Measurements from ENCODE around the gene SHH. TPM values are rescaled to one million over a fixed set of nuclear protein-coding genes. Genes with fewer than 3 reads are reported as not detected.

Gene SHH
- polyA plus RNA-seq, 4 donors: 0.22 to 4.9 (median 3.3) TPM

DNA sequence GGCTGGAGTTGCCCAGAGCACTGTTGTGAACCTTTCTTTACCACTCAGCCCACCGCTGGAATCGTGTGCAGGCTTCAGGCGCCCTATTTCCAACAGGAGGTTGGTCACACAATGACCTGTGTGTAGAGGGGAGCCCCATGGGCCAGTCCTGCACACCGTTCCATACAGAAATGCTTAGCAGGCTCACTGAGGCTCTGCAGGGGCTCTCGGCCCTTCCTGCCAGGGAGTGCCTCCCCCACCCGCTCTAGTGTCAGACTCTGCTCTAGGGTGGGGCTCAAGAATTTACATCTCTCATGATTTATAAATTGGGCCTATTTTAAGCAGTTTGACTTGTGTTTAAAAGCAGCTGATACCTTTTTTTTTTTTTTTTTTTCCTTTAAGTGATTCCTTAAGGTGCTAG is 42.0 kb downstream of the SHH start:
- DNase-seq (ENCODE audit: low read depth in 4 of 4, low spot score in 3 of 4): no peak

DNA sequence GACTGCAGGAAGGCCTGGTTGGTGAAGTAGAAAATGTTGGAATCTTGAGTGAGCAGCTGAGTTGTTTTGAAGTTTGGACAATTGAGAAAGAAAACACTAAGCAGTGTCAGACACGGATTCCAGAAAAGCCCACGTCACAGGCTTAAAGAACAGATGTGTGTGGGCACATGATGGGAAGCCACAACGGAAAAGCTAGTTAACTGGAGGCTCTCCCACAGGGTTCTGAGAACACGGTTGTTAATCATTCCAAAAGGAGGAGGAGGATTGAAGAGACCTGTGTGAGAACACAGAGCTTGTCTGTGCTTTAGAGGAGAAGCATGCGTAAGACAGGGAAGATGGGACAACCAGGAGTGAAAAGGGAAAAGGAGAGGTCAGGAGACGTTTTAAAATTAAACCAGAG is 42.6 kb downstream of the SHH start:
- no peak for DNase-seq (ENCODE audit: low read depth in 4 of 4, low spot score in 3 of 4)

DNA sequence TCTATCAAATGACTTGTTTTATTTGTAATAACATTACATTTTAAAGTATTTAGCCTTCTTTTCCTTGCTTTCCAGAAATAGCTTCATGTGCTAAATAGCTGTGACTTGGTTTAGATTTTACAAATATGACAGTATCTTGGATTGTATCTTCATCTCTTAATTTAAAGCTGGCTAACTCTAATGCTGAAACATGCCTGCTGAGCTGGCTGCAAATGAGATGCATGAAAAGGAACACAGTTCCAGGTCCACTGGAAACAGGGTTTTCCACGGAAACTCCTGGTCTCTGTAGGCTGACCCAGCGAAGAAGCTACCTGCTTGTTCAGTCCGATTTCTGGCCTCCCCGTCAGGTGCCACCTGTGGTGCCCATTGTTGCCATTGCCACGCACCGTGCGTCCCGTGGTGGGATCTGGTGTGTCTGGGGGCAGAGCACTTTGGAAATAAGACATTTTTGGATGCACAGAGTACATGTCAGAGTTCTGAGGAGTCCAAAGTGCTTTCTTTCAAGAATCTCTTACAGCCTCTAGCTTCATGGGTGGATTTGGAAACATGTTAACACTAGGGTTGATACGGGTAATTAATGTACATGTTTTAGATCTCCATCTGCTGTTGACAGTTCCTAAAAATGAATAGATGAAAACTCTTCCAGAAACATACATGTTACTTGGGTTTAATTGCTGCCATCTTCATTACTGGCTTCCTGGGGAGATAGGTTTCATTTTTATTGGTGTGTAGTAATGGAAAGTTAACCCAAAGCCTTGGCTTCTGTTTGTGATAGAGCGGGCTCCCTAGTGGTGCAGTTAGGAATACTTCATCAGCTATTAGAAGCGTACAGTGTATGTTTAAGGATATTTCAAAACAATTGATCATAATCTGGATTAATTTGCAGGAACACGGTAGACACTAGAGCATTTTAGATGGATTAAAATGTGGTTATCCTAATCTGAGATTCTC is 45.0 kb downstream of the SHH start:
- no peak for DNase-seq (ENCODE audit: low read depth in 4 of 4, low spot score in 3 of 4)

GRCh38 chr7:155766386-155766785 is 45.9 kb downstream of the SHH start:
- DNase-seq (ENCODE audit: low read depth in 4 of 4, low spot score in 3 of 4): no peak

DNA sequence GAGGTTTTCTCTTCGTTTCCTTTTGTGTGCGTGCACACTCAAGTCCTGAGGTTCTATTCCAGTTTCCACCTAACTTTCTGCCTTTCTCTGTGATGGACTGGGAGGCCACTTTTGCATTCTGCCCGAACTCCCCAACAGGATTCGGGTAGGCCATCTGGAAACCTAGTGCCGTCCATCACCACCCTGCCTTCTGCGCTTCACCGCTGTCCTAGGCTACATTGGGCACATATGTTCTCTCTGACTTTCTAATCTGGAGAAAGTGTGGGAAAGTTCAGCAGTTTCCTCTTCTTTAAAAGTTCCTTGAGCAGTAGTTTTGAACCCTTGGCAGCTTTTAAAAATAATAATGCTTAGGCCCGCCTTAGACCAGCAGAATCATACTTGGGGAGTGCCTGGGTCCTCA is 46.8 kb downstream of the SHH start:
- no peak for DNase-seq (ENCODE audit: low read depth in 4 of 4, low spot score in 3 of 4)

DNA sequence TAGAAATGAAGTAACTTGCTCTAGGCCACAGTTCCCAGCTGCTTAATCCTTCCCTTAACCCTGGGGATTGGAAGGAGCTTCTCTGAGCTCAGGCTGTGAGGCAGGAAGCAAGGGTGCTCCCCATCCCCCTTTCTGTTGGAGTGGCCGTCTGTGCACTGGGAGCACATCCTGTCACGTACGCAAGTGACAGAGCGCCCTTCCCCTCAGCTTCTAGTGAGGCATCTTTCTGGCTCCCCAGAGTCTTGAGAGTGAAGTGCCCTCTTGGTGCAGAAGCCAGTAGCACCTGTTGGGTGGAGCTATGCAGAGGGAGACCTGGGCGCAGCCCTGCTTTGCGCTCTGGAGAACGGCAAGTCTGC is 47.8 kb downstream of the SHH start:
- DNase-seq (ENCODE audit: low read depth in 4 of 4, low spot score in 3 of 4): no peak

DNA sequence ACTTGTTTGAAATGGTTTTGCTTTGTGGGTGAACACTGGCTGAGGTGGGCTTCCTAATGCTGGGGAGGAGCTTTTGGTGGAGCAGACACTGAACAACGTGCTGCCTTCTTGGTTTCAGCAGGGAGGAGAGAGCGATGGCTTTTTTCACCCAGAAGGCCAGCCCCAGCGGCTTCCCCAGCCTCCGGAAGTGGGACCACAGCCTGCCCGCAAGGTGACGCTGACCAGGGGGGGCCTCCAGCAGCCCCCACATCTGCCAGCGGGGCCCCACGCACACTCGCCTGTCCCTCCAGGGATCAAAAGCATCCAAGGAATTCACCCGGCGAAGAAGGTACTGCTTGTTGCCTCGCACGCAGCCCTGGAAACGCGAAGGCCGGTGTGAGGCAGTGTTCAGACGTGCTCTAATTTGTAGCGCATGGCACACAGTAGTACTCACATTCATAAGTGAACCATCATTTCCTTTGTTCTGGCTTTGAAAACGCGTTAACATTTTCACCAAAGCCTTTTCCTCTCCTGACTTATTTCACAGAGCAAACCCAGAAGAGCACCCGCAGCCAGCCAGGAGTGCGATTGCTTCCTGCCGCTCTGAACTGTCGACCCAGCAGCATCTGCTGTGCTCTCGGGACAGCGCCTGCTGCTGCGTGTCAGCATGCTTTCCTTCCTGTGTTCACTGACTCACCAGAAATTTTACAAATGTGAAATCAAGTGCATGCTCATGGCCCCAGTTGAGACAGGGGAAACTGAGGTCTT is 48.4 kb downstream of the SHH start:
- no peak for DNase-seq (ENCODE audit: low read depth in 4 of 4, low spot score in 3 of 4)

- no peak for DNase-seq (ENCODE audit: low read depth in 4 of 4, low spot score in 3 of 4)
Measured at GRCh38 chr7:155763122-155763521, 49.1 kb downstream of the SHH start.

GRCh38 chr7:155762655-155763054 is 49.6 kb downstream of the SHH start:
- no peak for DNase-seq (ENCODE audit: low read depth in 4 of 4, low spot score in 3 of 4)

DNA sequence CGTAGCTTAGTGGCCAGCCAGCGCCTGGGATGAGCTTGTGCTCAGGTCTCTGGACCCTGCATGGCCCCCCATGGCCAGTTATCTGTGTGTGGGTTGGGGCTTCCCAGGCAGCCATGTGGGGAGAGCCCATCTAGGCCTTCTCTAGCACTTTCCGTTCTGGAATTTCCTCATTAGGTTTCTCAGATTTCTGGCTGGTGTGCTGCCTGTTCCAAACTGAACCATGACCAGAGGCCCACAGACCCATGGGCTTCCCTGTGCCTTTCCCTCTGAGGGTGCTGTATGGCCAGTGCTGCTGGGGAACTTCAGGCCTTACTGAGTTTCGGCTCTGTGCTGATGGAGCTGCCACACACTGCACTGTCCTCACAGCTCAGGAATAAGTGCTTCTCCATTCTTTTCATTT is 50.2 kb downstream of the SHH start:
- DNase-seq (ENCODE audit: low read depth in 4 of 4, low spot score in 3 of 4): no peak

DNA sequence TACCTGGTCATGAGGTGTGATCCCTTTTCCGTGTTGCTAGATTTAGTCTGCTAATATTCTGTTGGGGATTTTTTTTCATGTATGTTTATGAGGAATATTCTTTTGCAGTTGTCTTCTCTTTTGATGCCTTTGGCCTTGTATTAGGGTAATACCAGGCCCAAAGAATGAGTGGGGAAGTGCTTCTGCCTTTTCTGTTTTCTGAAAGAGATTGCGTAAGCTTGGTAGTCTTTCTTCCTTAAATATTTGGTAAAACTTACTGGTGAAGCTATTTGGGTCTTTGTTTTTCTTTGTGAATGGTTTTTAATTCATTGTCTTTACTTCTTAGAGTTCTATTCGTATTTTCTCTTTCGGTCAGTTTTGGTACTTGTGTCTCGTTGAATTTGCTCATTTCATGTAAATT is 51.1 kb downstream of the SHH start:
- DNase-seq (ENCODE audit: low read depth in 4 of 4, low spot score in 3 of 4): no peak

DNA sequence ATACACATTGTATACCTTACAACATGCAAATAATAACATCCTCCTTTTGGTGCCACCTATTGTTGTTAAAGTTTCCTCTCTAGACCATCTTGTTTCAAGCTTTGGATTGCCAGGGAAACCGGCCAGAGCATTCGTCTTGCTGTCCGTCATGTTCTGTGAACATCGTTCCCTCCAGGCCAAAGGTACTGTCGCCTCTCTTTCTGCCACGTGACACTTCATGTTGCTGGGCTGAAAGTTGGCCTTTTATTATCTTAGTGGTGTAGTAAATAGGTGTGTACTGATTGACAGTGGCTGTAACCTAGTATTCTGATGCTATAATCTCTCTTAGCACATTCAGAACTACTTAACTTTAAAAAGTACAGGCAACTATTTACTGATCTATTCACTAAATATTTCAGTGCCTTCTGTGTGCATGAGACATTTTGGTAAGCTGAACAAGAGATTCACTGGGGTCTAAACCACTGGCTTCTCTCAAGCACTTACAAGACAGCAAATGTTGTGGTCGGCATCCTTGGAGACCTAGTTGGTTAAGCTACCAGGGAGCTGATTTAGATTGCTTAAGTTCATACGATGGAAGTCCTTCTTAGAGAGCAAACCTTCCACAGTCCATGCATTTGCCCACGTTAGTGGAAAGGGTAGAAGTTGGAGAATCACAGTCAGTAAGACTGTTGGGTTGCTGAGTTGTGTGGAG is 52.4 kb downstream of the SHH start:
- DNase-seq (ENCODE audit: low read depth in 4 of 4, low spot score in 3 of 4): no peak

- no peak for DNase-seq (ENCODE audit: low read depth in 4 of 4, low spot score in 3 of 4)
Measured at GRCh38 chr7:155758348-155758747, 53.9 kb downstream of the SHH start.

GRCh38 chr7:155756322-155756721 is 55.9 kb downstream of the SHH start:
- no peak for DNase-seq (ENCODE audit: low read depth in 4 of 4, low spot score in 3 of 4)

- no peak for DNase-seq (ENCODE audit: low read depth in 4 of 4, low spot score in 3 of 4)
Measured at GRCh38 chr7:155755026-155755425, 57.2 kb downstream of the SHH start.

DNA sequence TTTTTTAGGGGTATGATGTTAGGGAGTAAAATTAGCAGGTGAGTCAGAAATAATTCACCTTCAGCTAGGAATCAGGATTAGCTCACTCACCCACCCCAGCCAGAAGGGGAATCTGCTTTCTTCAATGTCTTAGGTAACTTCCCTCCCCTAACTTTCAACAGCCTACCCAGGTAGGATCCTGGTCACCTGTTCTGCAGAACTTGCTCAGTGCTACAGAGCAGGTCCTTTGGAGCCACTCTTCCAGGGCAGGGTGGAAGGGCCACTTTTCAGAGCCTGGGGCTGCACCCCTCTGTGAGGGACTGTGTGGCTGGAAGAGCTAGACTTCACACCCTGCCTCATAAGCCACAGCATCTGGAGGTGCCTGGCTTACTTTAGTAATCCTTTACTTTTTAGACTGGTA is 58.1 kb downstream of the SHH start:
- DNase-seq (ENCODE audit: low read depth in 4 of 4, low spot score in 3 of 4): no peak

GRCh38 chr7:155753446-155753965 is 58.8 kb downstream of the SHH start:
- DNase-seq (ENCODE audit: low read depth in 4 of 4, low spot score in 3 of 4): no peak

DNA sequence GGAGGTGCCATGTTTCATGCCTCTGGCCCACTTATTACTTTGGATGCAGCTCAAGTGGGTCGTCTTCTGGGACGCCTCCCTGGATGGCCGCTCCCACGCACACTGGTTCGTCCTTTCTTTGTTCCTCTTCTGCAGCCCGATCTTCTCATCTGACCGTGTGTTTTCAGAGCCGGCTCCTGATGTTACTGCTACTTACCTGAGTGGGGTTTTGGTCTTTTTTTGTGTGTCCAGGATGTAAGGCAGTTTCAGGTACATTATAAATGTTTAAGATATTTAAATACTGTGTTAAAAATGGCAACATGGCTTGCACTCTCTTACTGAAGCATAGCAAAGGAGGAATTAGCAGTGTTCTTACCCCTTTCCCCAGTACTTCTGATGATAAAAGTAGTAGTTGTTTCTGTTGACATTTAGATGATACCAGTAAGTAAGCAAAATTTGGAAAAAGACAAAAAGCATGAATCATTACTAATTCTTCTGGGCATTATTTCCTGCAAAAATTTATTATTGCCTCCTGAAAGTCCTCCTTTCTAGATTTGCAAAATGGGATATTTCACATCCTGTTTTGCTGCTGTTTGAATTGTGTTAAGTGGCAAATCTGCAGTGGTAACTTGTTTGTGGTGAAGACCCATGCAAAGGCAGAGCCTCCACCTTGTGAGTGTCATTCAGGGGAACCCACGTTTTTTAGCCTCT is 59.4 kb downstream of the SHH start:
- no peak for DNase-seq (ENCODE audit: low read depth in 4 of 4, low spot score in 3 of 4)

DNA sequence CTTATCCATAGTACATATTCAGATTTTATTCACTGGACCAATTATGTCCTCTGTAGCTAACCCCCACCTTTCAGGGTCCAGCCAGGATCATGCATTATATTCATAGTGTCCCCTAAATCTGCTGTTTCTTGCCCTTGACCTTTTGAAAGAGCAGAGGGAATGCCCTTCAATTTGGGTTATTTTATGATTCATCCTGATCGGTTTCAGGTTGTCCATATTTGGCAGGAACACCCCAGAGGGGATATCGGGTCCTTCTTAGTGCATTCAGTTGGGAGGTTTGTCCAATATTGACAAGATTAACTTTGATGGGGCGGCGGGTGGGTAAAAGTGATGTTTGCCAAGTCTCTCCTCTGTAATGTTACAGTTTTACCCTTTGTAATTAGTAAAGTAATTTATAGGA is 60.9 kb downstream of the SHH start:
- DNase-seq (ENCODE audit: low read depth in 4 of 4, low spot score in 3 of 4): no peak

DNA sequence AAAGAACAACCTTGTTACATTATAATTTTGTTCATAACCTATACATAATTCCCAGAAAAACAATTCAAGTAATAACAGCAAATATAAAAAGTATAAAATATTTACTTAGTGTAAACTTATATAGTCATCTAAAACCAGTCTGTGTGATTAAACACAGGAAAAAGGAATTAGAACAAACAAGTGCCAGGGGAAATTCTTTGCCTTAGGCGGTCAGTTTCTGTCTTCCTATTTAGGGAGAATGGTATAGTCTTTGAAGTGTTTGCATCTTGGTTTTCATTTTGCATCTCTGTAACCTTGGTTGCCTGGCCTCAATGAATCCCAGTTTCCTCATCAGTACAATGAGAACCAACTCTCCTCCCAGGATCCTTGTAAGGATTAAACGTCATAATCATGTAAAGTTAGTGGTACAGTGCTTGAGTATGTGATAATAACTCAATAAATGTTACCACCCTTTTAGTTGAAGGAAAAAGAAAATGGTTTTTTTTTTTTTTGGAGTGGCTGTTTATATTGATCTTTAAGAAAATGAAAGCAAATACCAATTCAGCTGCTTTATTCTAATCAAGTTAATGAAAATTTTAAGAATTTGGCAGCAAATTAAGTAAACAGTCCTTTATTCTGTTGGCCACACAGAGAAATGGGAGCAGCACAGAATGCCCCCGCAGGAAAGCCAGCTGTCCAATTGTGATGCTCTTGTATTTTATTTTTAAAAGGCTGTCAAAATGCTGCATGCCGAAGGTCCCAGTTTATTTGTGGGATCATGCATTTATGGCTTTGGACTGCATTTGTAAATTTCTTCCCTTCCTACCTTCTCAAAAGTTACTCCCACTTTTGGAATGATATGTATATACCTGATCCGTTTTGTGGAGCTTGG is 61.8 kb downstream of the SHH start:
- DNase-seq (ENCODE audit: low read depth in 4 of 4, low spot score in 3 of 4): no peak

Data from left renal pelvis (tissue), 4 donors.